PC-9 (cell line): ENCODE data around the gene AGBL4. TPM values are rescaled to one million over a fixed set of nuclear protein-coding genes. Genes with fewer than 3 reads are reported as not detected.
"Not testable (repeated sequence)": the region's sequence is repeated elsewhere in the genome, so short reads cannot be mapped to it uniquely, and the experiment has no call there.

Experiments used
- BruUV-seq: library from RNA; stranded (reverse); fragments of 400-500 nt; replicated peaks from 2 replicates; lab custom pipeline; 2021; lab: Mats Ljungman, UMichigan
- CTCF ChIA-PET: fragments of 300-600 bp; sonication (Branson Sonifier 250); formaldehyde crosslinking; loops from one replicate; lab custom pipeline; 2022; ENCODE audit warnings: antibody characterized with exemption; lab: Charles Lee
- POLR2A ChIA-PET: fragments of 300-600 bp; sonication (Branson Sonifier 250); formaldehyde crosslinking; loops from one replicate; lab custom pipeline; 2022; ENCODE audit warnings: antibody characterized with exemption; ENCODE audit not compliant: unreplicated experiment; lab: Charles Lee
- DNase-seq, 2 experiments: peaks; one replicate each; pipeline versions ENCODE4 v3.0.0 to v3.0.0-alpha.2; 2015 to 2022; ENCODE audit warnings: mixed read lengths in 1 of 2
- H2AFZ ChIP-seq: fragments of 200-600 bp; sonication (generic); 2 replicates; pipeline ENCODE4 v1.8.1; 2017; ENCODE audit warnings: antibody characterized with exemption
- H3F3A ChIP-seq: fragments of 200-600 bp; sonication (generic); 2 replicates; pipeline ENCODE4 v1.8.1; 2017; ENCODE audit warnings: antibody characterized with exemption, mild to moderate bottlenecking, low read depth; ENCODE audit not compliant: insufficient read depth
- H3K27ac ChIP-seq: fragments of 200-600 bp; sonication (generic); 2 replicates; pipeline ENCODE4 v1.6.1; 2016; ENCODE audit warnings: mixed run types
- H3K27me3 ChIP-seq: fragments of 200-600 bp; sonication (generic); 2 replicates; pipeline ENCODE4 v1.6.1; 2016; ENCODE audit warnings: low read depth, mixed run types; ENCODE audit not compliant: insufficient read depth
- H3K36me3 ChIP-seq: fragments of 200-600 bp; sonication (generic); 2 replicates; pipeline ENCODE4 v1.6.1; 2016; ENCODE audit warnings: low read depth, mixed run types
- H3K4me1 ChIP-seq: fragments of 200-600 bp; sonication (generic); replicated peaks from 2 replicates; pipeline ENCODE4 v1.6.1; 2016; ENCODE audit warnings: mixed run types; ENCODE audit not compliant: insufficient read depth
- H3K4me2 ChIP-seq: fragments of 200-600 bp; sonication (generic); 2 replicates; pipeline ENCODE4 v1.6.1; 2017; ENCODE audit warnings: mixed run types
- H3K4me3 ChIP-seq: fragments of 200-600 bp; sonication (generic); 2 replicates; pipeline ENCODE4 v1.6.1; 2016; ENCODE audit warnings: mixed run types
- H3K79me2 ChIP-seq: fragments of 200-600 bp; sonication (generic); 2 replicates; pipeline ENCODE4 v1.6.1; 2017; ENCODE audit warnings: low read depth, mixed run types
- H3K9me2 ChIP-seq: fragments of 200-600 bp; sonication (generic); 2 replicates; pipeline ENCODE4 v1.8.1; 2017; ENCODE audit warnings: mild to moderate bottlenecking; ENCODE audit not compliant: insufficient read depth
- H3K9me3 ChIP-seq: fragments of 200-600 bp; sonication (generic); 2 replicates; pipeline ENCODE4 v1.8.1; 2016; ENCODE audit warnings: low read depth; ENCODE audit not compliant: insufficient read depth
- H4K20me1 ChIP-seq: fragments of 200-600 bp; sonication (generic); 2 replicates; pipeline ENCODE4 v1.8.1; 2017; ENCODE audit not compliant: insufficient read depth
- CTCF ChIP-seq: fragments of 200-600 bp; sonication (generic); conservative IDR thresholded peaks from 2 replicates; pipeline ENCODE4 v1.6.1; 2017; ENCODE audit warnings: mixed run types, antibody characterized with exemption, mild to moderate bottlenecking, moderate library complexity
- EZH2 ChIP-seq: fragments of 200-600 bp; sonication (generic); IDR thresholded peaks from 2 replicates; pipeline ENCODE4 v1.8.0; 2017; ENCODE audit warnings: antibody characterized with exemption, low read depth
- intact Hi-C: fragments of 100-400 bp; cut with micrococcal nuclease; formaldehyde crosslinking; loops from one replicate; pipeline ENCODE4 v1.10.0; 2022; ENCODE audit not compliant: unreplicated experiment
- total RNA-seq: library from RNA; stranded (reverse); gene quantifications from 2 replicates; pipeline ENCODE4 v1.2.3, GENCODE V29; 2021

The AGBL4 gene
- total RNA-seq, 1 experiment from 2014 or later, result not detected

GRCh38 chr1:49841767-49842166 is 182.0 kb downstream of the AGBL4 start:
- intact Hi-C loops, result no loop called here
- no peak for DNase-seq
- Histone ChIP-seq H3K36me3 (no peaks in the 10 kb centered on the region), H3K27me3 (no peaks in the 10 kb centered on the region), H4K20me1 (no peaks in the 10 kb centered on the region), H3K27ac (no peak overlapping the region), H3K4me2 (no peak overlapping the region), H3K9me3 (no peaks in the 10 kb centered on the region), H3F3A (no peaks in the 10 kb centered on the region), H3K4me3 (no peak overlapping the region), H3K9me2 (no peaks in the 10 kb centered on the region), H3K4me1 (no peaks in the 10 kb centered on the region), H2AFZ (no peak overlapping the region), H3K79me2 (no peaks in the 10 kb centered on the region)
- ChIA-PET POLR2A (no interaction called here), CTCF (no interaction called here)
- TF ChIP-seq CTCF (no peak), EZH2 (no peak)
- no TSS peak for BruUV-seq

- no peaks in the 10 kb centered on the region for H4K20me1 ChIP-seq
- CTCF ChIA-PET, result no interaction called here
- no TSS peak for BruUV-seq
- no peaks in the 10 kb centered on the region for H3K4me1 ChIP-seq
- no peaks in the 10 kb centered on the region for H3F3A ChIP-seq
- no peaks in the 10 kb centered on the region for H3K79me2 ChIP-seq
- no peaks in the 10 kb centered on the region for H3K36me3 ChIP-seq
- H2AFZ ChIP-seq, result no peak overlapping the region
- intact Hi-C loops, result no loop called here
- no peak for DNase-seq
- POLR2A ChIA-PET, result no interaction called here
- TF ChIP-seq EZH2 (no peak), CTCF (no peak)
- no peak overlapping the region for H3K27ac ChIP-seq
- H3K9me3 ChIP-seq, result no peaks in the 10 kb centered on the region
- no peak overlapping the region for H3K4me3 ChIP-seq
- no peaks in the 10 kb centered on the region for H3K9me2 ChIP-seq
- no peak overlapping the region for H3K4me2 ChIP-seq
- H3K27me3 ChIP-seq, result no peaks in the 10 kb centered on the region
These were observed 199.5 kb downstream of the AGBL4 start for GRCh38 chr1:49824261-49824660.

- no peak overlapping the region for H2AFZ ChIP-seq
- POLR2A ChIA-PET, result no interaction called here
- no peak for DNase-seq
- H3K4me3 ChIP-seq, result no peak overlapping the region
- H3F3A ChIP-seq, result no peaks in the 10 kb centered on the region
- H3K36me3 ChIP-seq, result no peaks in the 10 kb centered on the region
- H3K9me3 ChIP-seq, result no peaks in the 10 kb centered on the region
- H4K20me1 ChIP-seq, result no peaks in the 10 kb centered on the region
- H3K79me2 ChIP-seq, result no peaks in the 10 kb centered on the region
- H3K27ac ChIP-seq, result no peak overlapping the region
- H3K9me2 ChIP-seq, result no peaks in the 10 kb centered on the region
- no TSS peak for BruUV-seq
- no peaks in the 10 kb centered on the region for H3K4me1 ChIP-seq
- H3K4me2 ChIP-seq, result no peak overlapping the region
- no peak for TF ChIP-seq EZH2
- TF ChIP-seq CTCF, result no peak
- CTCF ChIA-PET, result no interaction called here
- intact Hi-C loops, result no loop called here
- H3K27me3 ChIP-seq, result no peaks in the 10 kb centered on the region
These were observed 206.1 kb downstream of the AGBL4 start for GRCh38 chr1:49817681-49818080.

GRCh38 chr1:49787013-49787412 is 236.7 kb downstream of the AGBL4 start:
- H3K4me3 ChIP-seq, H3K27ac ChIP-seq, H3K36me3 ChIP-seq, CTCF ChIA-PET, H3K9me3 ChIP-seq, H3K79me2 ChIP-seq, H3F3A ChIP-seq, intact Hi-C loops, DNase-seq, H3K27me3 ChIP-seq, H3K4me2 ChIP-seq, BruUV-seq, H3K4me1 ChIP-seq, H4K20me1 ChIP-seq, POLR2A ChIA-PET, H3K9me2 ChIP-seq: not testable (repeated sequence)
- 0 out of 2 replicates have a peak overlapping the region, but pooled peaks have one; percentile 21 for H2AFZ ChIP-seq
